ENCODE measurements around the gene SLC35C1. TPM values are rescaled to one million over a fixed set of nuclear protein-coding genes. Genes with fewer than 3 reads are reported as not detected.

The SLC35C1 gene
- total and polyA plus RNA-seq, 2 of the 13 experiments (the other 11 are each of a cell fraction or from before 2014, with no cell fraction given), result 2.9 to 7.0 TPM

DNA sequence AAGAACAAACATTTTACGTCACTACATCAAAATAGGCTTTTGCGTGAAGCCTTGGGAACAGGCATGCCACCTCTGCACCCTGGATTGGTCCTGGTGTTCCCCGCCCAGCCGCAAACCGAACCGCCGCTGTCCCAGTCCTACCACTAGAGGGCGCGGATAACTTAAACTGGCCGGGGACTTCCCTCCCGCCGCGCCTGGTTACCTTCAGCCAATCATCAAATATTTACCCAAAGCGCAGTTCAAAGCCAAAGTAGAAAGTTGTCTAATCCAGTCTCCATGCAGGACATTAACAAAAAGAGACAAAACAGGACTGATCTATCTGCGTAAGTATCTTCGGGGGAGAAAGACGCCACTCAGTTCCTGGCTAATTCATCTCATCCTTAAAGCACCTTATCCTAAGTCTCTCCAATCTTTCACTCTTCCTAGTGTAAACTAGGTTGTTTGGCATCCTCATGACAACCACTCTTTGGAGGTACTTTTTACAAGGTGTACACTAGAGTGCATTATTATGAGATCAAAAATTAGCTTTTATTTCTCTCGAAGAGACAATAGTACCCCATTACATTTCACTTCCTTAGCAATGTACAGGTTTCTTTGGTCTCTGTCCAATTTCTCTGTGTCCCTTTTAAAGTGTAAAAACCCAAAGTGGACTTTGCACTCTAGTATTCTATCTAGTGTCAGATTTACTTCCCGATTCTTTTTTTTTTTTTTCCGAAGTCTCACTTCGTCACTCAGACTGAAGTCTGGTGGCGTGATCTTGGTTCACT is 38.4 kb downstream of the SLC35C1 start (continued):
- TF ChIP-seq, protein P1, sequence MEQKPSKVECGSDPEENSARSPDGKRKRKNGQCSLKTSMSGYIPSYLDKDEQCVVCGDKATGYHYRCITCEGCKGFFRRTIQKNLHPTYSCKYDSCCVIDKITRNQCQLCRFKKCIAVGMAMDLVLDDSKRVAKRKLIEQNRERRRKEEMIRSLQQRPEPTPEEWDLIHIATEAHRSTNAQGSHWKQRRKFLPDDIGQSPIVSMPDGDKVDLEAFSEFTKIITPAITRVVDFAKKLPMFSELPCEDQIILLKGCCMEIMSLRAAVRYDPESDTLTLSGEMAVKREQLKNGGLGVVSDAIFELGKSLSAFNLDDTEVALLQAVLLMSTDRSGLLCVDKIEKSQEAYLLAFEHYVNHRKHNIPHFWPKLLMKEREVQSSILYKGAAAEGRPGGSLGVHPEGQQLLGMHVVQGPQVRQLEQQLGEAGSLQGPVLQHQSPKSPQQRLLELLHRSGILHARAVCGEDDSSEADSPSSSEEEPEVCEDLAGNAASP (CRISPR knock-in tag; IDR thresholded peaks at IDR 0.05; ENCODE audit: borderline replicate concordance), result no peak
- TF ChIP-seq SIN3B (IDR thresholded peaks at IDR 0.05; ENCODE audit: low read length), result no peak
- TF ChIP-seq RFX1 (IDR thresholded peaks at IDR 0.05), result peak; percentile 41; the same call in 1 of the 2 replicates
- no peak for TF ChIP-seq ZNF3 (CRISPR knock-in tag; IDR thresholded peaks at IDR 0.05)
- TF ChIP-seq EHMT2 (IDR thresholded peaks at IDR 0.05; ENCODE audit: borderline replicate concordance, low read depth, low read length), result peak; percentile 87; the same call in 1 of the 2 replicates
- 0 out of 2 replicates have a peak, but pooled peaks have one; percentile 18 for TF ChIP-seq YEATS4 (CRISPR knock-in tag; IDR thresholded peaks at IDR 0.05; ENCODE audit: borderline replicate concordance)
- TF ChIP-seq, protein P2, sequence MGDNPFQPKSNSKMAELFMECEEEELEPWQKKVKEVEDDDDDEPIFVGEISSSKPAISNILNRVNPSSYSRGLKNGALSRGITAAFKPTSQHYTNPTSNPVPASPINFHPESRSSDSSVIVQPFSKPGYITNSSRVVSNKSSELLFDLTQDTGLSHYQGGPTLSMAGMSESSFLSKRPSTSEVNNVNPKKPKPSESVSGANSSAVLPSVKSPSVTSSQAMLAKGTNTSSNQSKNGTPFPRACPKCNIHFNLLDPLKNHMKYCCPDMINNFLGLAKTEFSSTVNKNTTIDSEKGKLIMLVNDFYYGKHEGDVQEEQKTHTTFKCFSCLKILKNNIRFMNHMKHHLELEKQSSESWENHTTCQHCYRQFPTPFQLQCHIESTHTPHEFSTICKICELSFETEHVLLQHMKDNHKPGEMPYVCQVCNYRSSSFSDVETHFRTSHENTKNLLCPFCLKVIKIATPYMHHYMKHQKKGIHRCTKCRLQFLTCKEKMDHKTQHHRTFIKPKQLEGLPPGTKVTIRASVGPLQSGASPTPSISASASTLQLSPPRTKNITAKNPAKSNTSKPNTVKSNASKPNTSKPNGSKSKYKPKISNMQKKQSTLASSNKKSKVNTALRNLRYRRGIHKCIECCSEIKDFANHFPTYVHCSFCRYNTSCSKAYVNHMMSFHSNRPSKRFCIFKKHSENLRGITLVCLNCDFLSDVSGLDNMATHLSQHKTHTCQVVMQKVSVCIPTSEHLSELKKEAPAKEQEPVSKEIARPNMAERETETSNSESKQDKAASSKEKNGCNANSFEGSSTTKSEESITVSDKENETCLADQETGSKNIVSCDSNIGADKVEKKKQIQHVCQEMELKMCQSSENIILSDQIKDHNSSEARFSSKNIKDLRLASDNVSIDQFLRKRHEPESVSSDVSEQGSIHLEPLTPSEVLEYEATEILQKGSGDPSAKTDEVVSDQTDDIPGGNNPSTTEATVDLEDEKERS (CRISPR knock-in tag; IDR thresholded peaks at IDR 0.05), result no peak
- TF ChIP-seq, protein P3, sequence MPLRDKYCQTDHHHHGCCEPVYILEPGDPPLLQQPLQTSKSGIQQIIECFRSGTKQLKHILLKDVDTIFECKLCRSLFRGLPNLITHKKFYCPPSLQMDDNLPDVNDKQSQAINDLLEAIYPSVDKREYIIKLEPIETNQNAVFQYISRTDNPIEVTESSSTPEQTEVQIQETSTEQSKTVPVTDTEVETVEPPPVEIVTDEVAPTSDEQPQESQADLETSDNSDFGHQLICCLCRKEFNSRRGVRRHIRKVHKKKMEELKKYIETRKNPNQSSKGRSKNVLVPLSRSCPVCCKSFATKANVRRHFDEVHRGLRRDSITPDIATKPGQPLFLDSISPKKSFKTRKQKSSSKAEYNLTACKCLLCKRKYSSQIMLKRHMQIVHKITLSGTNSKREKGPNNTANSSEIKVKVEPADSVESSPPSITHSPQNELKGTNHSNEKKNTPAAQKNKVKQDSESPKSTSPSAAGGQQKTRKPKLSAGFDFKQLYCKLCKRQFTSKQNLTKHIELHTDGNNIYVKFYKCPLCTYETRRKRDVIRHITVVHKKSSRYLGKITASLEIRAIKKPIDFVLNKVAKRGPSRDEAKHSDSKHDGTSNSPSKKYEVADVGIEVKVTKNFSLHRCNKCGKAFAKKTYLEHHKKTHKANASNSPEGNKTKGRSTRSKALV (CRISPR knock-in tag; IDR thresholded peaks at IDR 0.05), result peak; percentile 63; the same call in 1 of the 2 replicates
- peak; percentile 54 for TF ChIP-seq GFI1 (CRISPR knock-in tag; IDR thresholded peaks at IDR 0.05; ENCODE audit: borderline replicate concordance)
- no peak for TF ChIP-seq NFRKB (IDR thresholded peaks at IDR 0.05)
- no peak; the same call in 1 of the 2 replicates for TF ChIP-seq ZFX (CRISPR knock-in tag; IDR thresholded peaks at IDR 0.05; ENCODE audit: low read depth)
- TF ChIP-seq, protein P4, sequence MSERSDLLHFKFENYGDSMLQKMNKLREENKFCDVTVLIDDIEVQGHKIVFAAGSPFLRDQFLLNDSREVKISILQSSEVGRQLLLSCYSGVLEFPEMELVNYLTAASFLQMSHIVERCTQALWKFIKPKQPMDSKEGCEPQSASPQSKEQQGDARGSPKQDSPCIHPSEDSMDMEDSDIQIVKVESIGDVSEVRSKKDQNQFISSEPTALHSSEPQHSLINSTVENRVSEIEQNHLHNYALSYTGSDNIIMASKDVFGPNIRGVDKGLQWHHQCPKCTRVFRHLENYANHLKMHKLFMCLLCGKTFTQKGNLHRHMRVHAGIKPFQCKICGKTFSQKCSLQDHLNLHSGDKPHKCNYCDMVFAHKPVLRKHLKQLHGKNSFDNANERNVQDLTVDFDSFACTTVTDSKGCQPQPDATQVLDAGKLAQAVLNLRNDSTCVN (CRISPR knock-in tag; IDR thresholded peaks at IDR 0.05; ENCODE audit: borderline replicate concordance), result no peak
- no peak for TF ChIP-seq ZNF564 (CRISPR knock-in tag; IDR thresholded peaks at IDR 0.05)
- no peak for TF ChIP-seq MAF1 (CRISPR knock-in tag; IDR thresholded peaks at IDR 0.05; ENCODE audit: borderline replicate concordance)
- TF ChIP-seq ONECUT2 (CRISPR knock-in tag; IDR thresholded peaks at IDR 0.05), result no peak
- TF ChIP-seq ZNF274 (CRISPR knock-in tag; IDR thresholded peaks at IDR 0.05), result 0 out of 2 replicates have a peak, but pooled peaks have one; percentile 57
- no peak for TF ChIP-seq NR2F2 (IDR thresholded peaks at IDR 0.05; ENCODE audit: borderline replicate concordance, low read depth)
- no peak for TF ChIP-seq HCFC1 (IDR thresholded peaks at IDR 0.05; ENCODE audit: low read depth, low read length)
- TF ChIP-seq, protein P5, sequence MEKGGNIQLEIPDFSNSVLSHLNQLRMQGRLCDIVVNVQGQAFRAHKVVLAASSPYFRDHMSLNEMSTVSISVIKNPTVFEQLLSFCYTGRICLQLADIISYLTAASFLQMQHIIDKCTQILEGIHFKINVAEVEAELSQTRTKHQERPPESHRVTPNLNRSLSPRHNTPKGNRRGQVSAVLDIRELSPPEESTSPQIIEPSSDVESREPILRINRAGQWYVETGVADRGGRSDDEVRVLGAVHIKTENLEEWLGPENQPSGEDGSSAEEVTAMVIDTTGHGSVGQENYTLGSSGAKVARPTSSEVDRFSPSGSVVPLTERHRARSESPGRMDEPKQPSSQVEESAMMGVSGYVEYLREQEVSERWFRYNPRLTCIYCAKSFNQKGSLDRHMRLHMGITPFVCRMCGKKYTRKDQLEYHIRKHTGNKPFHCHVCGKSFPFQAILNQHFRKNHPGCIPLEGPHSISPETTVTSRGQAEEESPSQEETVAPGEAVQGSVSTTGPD (CRISPR knock-in tag; IDR thresholded peaks at IDR 0.05), result no peak
- no peak for TF ChIP-seq ZNF792 (CRISPR knock-in tag; IDR thresholded peaks at IDR 0.05)

All from HepG2 (cell line).